Measurements from ENCODE around the gene WRAP73.

Gene WRAP73, protein sequence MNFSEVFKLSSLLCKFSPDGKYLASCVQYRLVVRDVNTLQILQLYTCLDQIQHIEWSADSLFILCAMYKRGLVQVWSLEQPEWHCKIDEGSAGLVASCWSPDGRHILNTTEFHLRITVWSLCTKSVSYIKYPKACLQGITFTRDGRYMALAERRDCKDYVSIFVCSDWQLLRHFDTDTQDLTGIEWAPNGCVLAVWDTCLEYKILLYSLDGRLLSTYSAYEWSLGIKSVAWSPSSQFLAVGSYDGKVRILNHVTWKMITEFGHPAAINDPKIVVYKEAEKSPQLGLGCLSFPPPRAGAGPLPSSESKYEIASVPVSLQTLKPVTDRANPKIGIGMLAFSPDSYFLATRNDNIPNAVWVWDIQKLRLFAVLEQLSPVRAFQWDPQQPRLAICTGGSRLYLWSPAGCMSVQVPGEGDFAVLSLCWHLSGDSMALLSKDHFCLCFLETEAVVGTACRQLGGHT

DNA sequence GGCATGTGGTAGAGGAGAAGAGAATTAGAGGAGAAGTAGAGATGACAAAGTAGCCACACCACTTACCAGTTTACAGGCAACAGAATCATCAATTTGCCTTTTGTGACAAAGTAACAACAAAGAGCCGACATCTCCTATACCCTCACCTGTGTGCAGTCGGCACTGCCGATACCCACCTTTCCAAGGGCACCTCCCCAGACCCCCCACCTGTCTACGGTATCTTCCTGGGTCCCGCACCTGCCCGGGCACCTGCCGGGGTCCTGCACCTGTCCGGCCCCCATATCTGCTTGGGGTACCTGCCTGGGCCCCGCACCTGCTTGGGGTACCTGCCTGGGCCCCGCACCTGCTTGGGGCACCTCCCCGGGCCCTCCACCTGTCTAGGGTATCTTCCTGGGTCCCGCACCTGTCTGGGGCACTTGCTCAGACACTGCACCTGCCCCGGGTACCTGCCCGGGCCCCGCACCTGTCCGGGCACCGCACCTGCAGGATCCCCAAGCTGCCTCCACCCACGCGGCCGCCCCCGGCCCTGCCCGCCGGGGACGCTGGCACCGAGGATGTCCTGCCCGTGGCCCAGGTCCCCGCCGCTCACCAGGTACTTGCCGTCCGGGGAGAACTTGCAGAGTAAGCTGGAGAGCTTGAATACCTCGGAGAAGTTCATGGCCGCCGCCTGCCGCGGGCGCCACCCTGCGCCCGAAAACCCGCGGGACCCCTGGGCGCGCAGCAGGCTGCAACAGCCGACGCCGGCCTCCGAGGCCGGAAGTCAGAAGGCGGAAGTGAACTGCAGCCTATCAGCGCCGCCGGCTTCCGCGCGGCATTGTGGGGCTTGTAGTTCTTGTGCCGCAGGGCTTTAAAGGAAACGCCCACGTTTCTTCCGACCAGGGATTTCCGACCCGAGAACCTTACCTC is at the start of gene WRAP73:
Gene WRAP73 (minus strand): TSS at position 762 of the 906 bp plus-strand sequence. CDS start 104 bp downstream, at position 658.
- no peak for DNase-seq

DNA sequence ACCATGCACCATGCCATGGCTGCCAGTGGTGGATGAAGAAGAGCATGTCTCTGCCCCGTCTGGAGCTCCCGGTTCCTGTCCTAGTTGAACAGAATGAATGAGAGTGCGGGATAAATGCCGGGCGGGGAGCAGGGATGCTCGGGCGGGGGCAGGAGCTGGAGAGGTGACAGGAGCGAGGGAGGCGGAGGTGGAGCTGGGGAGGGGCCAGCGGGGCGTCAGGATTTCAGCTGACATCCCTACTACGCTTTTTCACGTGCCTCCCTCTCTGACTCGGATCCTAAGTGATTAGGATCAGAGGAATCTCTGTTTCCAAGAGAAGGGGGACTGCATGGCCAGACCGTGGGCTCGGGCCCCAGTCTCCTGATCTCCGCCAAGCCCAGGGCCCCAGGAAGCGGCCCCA is 49.7 kb upstream of the WRAP73 start:
- no peak for DNase-seq

DNA sequence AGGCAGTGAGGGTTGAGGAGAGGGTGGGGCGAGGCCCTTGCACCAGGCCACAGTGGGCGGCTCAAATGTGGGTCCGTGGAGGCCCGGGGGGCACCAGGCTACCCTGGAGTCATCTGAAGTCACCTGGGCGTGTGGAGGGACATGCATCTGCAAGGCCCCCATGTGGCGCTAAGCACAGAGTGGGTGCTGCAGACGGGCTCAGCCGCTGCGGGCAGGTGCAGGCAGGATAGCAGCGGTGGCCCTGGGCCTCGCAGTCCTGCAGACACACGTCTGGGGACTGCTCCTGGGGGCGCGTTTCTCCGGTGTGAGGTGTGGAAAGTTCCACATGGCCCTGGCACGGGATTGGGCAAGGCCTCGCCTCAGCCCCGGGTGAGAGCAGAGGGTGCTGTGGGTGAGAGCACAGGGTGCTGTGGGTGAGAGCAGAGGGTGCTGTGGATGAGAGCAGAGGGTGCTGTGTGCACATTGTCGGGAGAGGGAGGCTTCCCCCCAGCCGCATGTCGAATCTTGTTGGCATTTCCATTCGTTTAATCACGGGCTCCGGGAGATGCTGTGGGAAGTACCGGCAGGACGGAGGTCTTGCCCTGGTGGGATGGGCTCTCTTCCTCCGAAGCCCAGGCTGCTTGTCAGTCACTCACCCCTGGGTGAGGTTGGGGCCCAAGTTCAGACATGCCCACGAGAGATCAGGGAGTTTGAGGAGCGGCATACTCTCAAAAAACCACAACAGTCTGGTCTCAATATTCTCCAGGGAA is 48.9 kb upstream of the WRAP73 start:
- DNase-seq, result no peak

DNA sequence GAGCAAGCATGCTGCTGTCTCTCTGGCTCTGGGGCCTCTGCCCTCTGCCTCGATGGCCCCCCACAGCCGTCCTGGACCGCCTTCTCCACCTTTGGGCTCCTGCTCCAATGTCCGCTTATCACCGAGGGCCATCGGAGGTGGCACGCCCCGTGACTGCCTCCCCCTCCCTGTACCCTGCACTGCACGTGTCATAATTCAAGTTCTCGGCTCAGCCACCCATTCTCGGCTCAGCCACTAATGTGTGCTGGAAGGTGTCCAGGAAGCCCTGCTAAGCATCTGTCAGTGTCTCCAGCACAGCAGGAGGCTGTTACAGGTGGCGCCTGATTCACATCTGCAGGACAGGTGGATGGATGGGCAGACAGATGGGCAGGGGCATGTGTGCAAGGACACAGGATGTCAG is 47.9 kb upstream of the WRAP73 start:
- no peak for DNase-seq

DNA sequence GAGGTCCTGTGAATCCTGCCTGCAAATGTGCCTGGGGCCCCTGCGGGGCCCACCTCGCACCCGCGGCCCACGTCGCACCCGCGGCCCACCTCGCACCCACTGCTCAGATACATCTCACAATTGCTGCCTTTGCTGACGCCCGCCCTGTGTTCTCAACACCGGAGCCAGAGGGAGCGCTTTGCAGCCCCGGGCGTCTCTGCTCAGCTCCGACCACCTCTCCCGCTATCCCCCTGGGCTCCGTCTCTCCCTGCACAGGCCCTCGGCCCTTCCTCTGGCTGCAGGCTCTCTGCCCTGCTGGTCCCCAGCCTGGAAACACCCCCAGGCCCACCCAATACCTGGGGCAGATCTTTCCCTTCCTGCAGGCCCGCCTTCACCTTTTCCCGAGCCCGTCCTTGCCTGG is 47.2 kb upstream of the WRAP73 start:
- DNase-seq, result no peak

DNA sequence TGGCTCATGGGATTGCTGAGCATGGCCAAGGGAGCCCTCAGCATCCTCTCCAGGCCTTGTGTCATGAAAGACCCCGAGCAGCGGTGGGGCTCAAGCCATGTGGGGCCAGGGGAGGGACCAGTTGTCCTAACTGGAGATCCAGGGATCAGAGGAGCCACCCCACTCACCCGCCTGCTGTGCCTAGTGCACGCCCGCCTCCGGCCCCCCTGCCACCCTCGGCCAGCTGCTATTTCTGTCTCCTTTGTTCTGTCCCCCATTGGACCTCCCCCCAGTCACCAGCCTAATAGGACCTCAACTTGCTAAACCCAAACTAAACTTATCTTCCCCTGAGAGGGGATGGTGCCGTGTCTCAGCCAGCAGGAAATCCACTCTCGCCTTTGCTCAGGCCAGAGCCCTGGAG is 46.8 kb upstream of the WRAP73 start:
- no peak for DNase-seq

DNA sequence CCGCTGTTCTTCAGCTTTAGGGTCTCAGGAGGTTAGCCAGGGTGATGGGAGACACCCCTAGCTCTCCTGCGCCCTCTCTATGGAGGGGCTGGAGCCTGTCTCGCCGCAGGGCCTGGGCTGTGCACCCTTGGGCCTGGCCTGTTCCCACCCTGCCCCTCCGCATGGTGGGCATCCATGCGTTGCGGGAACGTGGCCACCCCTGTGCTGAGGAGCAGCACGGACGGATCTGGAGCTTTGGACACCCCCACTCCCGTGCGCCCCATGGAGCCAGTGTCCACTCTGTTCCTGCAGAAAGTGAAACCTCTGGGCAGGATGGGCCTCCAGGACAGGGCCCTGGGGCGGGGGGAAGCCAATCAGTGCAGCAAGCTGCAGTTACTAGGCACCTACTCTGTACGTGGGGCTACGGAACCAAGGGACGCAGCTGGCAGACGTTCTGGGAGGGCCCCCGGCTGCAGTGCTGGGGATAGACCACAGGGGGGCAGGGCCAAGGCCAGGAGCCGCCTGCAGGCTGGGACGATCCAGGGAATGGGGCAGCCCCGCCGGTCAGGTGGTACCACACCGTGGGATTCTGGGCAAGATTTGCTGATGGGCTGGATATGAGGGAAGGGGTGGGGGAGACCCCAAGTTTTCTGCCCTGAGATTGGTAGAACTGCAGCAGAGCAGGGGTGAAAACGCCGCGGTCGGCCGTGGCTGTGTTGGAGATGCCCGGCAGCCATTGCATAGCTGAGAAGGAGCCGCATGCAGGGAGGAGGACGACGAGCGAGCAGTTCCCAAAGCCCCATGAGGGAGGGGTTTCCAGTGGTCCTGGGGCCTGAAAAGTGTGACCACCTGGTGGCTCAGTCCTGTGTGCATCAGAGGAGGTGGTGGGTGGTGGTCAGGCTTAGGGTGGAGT is 45.7 kb upstream of the WRAP73 start:
- DNase-seq, result no peak

DNA sequence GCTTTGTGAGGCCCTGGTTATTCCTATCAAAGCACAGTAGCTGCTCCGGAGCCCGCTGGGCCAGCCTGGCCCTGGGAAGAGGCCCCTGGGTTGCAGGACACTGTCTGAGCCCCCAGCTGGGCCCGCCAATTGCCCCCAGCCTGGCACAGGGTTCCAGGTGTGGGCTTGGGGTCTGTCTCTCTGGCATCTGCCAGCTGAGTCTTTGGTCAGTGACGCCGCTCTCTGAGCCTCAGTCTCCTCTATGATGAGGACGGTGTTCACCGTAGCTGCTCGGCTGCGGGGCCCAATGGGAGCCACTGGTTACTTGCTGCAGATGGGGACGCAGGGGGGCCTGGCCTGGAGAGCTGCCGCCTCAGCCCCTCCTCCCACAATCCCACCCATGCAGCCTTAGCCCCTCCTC is 43.4 kb upstream of the WRAP73 start:
- DNase-seq, result no peak

DNA sequence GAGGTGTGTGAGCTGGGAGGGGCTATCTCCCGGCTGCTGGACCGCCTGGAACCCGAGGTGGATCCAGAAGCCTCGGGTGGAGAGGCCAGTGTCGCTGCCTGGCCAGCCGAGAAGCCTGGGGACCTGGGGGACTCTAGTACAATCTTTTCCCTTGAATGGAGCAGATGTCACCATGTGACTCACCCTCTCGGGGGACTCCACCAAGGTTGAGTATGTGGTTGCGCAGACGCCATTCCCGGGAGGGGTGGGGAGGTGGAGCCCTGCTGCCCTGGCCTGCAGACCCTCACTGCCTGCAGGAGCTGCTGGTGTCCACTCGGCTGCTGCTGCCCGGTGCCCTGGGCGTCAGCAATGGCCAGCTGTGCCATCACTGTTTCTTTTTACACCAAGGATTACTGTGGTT is 42.7 kb upstream of the WRAP73 start:
- DNase-seq, result no peak

DNA sequence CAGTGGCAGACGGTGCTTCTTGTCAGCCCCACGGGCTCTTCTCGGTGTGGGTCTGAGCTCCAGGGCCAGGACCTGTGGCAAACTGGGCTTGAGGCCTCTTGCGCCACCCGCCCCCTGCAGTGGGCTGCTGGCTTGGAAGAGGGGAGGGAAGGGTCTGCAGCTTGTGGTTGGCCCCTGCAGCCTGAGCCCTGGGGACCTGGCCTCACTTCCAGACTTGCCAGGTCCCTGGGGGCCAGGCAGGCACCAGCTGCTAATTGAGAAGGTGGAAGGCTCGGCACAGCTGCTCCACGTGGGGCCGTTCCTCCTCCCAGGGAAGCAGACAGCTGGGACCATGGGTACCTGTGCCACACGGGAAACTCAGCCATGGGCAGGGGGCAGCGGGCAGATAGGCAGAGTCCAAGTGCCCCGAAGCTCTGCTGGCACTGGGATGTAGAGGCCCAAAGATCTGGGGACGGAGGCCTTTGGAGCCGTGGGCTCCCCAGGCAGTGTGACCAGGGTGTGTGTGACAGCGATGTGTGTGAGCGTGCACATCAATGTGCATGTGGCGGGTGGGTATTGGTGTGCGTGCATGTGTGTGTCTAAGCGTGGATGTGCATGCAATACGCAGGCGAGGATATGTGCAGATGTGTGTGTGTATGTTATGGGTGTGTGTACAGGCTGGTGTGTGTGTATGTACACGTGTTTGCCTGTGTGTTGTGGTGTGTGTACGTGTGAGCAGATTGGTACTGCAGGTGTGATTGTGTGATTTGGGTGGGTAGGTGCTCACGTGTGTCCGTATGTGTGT is 41.7 kb upstream of the WRAP73 start:
- no peak for DNase-seq

DNA sequence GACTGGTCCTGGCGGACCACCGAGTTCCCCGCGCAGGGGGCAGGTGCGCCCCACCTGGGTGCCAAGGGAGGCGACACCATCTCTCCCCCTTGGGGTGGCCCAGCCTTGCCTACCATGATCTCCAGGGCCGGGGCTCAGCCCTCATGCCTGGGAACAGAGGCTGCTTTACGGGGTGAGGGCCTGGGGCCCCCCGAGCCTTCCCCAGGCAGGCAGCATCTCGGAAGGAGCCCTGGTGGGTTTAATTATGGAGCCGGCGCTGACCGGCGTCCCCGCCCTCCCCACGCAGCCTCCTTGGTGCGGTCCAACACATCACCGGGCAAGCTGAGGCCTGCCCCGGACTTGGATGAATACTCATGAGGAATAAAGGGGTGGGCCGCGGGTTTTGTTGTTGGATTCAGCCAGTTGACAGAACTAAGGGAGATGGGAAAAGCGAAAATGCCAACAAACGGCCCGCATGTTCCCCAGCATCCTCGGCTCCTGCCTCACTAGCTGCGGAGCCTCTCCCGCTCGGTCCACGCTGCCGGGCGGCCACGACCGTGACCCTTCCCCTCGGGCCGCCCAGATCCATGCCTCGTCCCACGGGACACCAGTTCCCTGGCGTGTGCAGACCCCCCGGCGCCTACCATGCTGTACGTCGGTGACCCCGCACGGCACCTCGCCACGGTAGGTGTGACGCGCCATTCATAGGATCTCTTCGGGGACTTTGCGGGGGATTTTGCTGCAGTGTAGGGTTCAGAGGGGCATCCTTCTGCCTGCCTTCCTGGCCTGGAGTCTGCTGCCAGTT is 40.6 kb upstream of the WRAP73 start:
- no peak for DNase-seq

DNA sequence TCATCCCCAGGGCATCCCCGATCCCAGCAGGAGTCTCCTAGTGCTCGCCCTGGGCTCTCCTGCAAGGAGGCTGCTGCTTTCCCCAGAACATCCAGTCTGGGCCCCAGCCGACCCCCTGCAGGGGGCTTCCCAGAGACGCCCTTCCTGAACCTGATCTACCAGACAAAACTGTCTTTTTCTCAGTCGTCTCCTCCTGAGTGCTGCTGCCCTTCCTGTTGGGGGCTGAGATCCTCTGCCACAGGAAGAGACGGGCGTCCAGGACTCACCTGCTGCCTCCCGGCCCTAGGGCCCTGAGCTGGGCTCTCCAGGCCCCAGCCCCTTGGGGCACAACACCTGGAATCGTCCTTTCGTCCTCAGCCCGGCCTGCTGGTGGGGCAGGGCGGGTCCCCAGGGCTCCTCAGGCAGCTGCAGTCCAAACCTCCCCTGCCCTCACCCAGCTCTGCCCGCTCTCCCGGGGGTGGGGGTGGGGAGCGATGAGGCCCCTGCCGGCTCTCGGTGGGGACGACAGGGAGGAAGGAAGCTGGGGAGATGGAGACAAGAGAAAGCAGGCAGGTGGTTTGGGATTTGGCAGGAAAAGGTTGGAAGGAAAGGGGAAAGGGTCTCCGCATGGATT is 39.3 kb upstream of the WRAP73 start:
- DNase-seq, result no peak

DNA sequence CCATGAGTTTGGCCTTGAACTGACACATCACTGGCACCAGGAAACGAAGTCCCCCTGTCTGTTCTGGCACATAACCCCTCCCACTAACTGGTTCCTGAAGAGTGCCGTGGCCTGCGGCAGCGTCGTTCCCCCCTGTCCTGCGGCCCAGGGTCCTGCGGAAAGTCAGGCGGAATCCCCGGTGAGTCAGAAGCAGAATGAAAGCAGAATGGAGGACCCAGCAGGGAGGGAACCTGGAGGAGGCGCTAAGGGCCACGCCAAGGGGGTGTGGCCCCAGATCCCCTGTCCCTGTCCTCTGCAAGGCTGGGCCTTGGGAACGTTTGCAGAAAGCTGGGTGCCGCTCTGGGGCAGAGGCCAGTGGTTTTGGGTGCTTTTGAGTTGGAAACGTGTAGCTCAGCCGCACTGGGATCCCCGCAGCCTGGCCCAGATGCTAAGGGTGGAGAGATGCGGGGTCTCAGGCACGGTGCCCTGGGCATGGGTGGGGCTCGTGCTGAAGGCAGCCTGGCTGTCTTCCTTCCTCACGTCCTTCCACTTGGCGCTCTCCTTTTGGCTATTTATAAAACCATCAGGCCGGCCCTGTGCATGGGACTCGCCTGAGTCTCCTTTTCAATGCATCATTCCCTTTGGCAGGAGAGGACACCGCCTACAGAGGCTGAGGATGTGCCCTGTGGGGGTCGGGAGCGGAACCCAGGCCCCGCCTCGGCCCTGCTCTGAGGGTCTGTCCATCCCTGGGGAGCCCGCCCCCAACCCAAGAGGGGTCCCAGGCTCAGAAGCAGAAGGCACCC is 38.6 kb upstream of the WRAP73 start:
- DNase-seq, result no peak

DNA sequence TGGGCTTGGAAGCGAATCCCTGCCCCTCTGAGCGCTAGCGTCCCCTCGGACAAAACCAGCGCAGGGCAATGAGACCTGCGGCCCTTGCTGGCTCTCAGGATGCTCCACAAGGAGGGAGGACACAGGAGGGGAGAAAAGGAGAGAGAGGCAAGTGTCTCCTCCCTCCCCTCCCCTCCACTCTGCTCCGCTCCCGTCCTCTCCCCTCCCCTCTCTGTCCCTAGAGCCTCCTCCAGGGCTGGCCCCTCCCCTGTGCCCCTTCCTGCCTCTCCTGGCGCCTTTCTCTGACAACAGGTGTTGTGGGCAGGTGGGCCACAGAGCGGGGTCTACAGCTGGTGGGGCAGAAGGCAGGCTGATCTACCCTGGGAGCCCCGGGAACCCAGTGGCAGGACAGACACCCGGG is 37.6 kb upstream of the WRAP73 start:
- DNase-seq, result no peak

DNA sequence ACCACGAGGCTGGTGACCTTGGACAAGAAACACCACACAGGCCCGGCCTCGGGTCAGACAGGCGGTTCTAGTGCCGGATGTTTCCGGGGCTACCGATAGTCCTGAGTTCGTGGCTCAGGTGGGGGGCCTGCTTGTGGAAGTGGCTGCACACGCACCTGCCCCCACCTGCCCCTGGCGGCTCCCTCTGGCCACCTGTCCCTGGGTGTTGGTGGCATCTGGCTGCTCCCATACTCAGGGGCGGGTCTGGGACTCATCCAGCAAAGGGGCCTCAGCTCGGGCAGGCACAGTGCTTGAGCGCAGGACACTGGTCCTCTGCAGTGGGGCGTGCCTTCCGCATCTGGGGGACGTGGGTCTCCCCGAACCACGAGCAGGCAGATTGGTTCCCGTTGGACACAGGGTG is 36.0 kb upstream of the WRAP73 start:
- no peak for DNase-seq

DNA sequence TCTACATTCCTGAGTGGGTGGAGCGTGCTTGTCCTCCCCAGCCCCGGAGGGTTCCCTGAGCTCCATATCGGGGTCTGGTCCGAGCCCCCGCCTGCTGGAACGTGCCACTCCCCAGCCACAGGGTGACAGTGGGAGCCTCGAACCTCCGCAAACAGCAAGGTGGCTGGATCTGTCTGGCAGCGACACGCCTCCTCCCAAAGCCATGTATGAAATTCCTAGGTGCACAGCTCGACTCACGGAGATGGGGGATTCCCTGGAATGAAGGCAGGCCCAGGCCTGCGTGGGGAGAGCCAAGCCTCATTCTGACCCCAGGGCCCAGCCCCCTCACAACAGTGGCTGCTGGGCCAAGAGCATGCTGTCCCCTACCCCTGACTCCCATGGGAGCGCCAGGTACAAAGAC is 35.3 kb upstream of the WRAP73 start:
- DNase-seq, result no peak

DNA sequence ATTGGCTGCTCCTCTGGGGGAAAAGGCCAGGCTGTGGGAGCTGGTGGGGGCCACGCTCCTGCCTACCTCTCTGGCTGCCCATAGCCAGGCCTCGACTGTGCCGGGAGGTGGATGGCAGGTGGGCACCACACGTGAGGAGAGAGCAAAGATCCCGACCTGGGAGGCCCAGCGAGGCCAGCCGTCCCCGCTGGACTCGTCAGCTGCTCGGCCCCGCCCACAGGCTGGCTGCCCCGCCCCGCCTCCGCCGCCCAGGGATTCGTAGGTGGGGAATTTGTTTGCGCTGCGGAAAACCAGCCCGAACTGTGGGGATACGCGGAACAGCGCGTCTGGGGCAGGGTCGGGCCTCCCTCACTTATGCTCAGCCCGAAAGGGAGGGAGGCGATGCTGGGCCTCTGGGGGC is 34.1 kb upstream of the WRAP73 start:
- DNase-seq, result no peak

DNA sequence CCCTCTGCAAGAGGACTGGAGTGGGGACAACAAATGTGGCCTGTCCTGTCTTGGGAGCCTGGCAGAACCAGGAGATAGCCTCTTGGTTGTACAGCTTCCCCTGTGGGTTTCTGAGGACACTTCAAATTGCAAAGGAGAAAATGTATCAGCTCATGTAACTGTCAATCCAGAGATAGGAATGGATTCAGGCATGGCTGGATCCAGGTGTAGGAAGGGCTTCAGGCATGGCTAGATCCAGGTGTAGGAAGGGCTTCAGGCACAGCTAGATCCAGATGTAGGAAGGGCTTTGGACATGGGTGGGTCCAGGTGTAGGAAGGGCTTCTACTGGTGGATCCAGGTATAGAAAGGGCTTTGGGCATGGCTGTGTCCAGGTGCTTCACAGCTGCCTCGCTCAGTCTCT is 33.3 kb upstream of the WRAP73 start:
- DNase-seq, result no peak
